Hepatocyte (in vitro differentiated cells): ENCODE results near the gene SLAMF1. TPM values are rescaled to one million over a fixed set of nuclear protein-coding genes. Genes with fewer than 3 reads are reported as not detected.
"Not testable (repeated sequence)": the region's sequence is repeated elsewhere in the genome, so short reads cannot be mapped to it uniquely, and the experiment has no call there.

Source experiments
- DNase-seq: peaks from one replicate; pipeline ENCODE4 v3.0.0-alpha.2; 2016; ENCODE audit warnings: low spot score
- H2AFZ ChIP-seq: fragments of 200-600 bp; sonication (generic); 2 replicates; pipeline ENCODE4 v1.6.0; 2016; ENCODE audit warnings: antibody characterized with exemption, mild to moderate bottlenecking
- H3K27ac ChIP-seq: fragments of 200-600 bp; sonication (generic); 2 replicates; pipeline ENCODE4 v1.5.1; 2016; ENCODE audit warnings: mild to moderate bottlenecking
- H3K27me3 ChIP-seq: fragments of 200-600 bp; sonication (generic); 2 replicates; pipeline ENCODE4 v1.6.1; 2016
- H3K36me3 ChIP-seq: fragments of 200-600 bp; sonication (generic); replicated peaks from 2 replicates; pipeline ENCODE4 v1.5.1; 2016; ENCODE audit warnings: low read depth; ENCODE audit not compliant: insufficient read depth
- H3K4me1 ChIP-seq: fragments of 200-600 bp; sonication (generic); 2 replicates; pipeline ENCODE4 v1.5.1; 2016; ENCODE audit warnings: mild to moderate bottlenecking, moderate library complexity; ENCODE audit not compliant: insufficient read depth
- H3K4me2 ChIP-seq: fragments of 200-600 bp; sonication (generic); 2 replicates; pipeline ENCODE4 v1.6.0; 2016
- H3K4me3 ChIP-seq: fragments of 200-600 bp; sonication (generic); 2 replicates; pipeline ENCODE4 v1.5.1; 2016; ENCODE audit warnings: mild to moderate bottlenecking
- H3K79me2 ChIP-seq: fragments of 200-600 bp; sonication (generic); 2 replicates; pipeline ENCODE4 v1.6.0; 2017; ENCODE audit warnings: mild to moderate bottlenecking
- H3K9me2 ChIP-seq: fragments of 200-600 bp; sonication (generic); replicated peaks from 2 replicates; pipeline ENCODE4 v1.6.0; 2017; ENCODE audit warnings: mild to moderate bottlenecking; ENCODE audit not compliant: insufficient read depth
- H3K9me3 ChIP-seq: fragments of 200-600 bp; sonication (generic); 2 replicates; pipeline ENCODE4 v1.5.1; 2016; ENCODE audit warnings: low read depth, mild to moderate bottlenecking
- H4K20me1 ChIP-seq: fragments of 200-600 bp; sonication (generic); 2 replicates; pipeline ENCODE4 v1.6.0; 2016; ENCODE audit warnings: mild to moderate bottlenecking; ENCODE audit not compliant: insufficient read depth, poor library complexity, severe bottlenecking
- CTCF ChIP-seq: fragments of 200-600 bp; sonication (generic); IDR thresholded peaks from 2 replicates; pipeline ENCODE4 v1.5.1; 2016; ENCODE audit warnings: antibody characterized with exemption, mild to moderate bottlenecking; ENCODE audit not compliant: poor library complexity
- EZH2 ChIP-seq: fragments of 200-600 bp; sonication (generic); IDR thresholded peaks from 2 replicates; pipeline ENCODE4 v1.6.1; 2016; ENCODE audit warnings: antibody characterized with exemption, mild to moderate bottlenecking, borderline replicate concordance
- EZH2phosphoT487 ChIP-seq: fragments of 200-600 bp; sonication (generic); IDR thresholded peaks from one replicate; pipeline ENCODE4 v1.6.1; 2018; ENCODE audit warnings: antibody characterized with exemption, mild to moderate bottlenecking, low read depth, moderate library complexity; ENCODE audit not compliant: unreplicated experiment, severe bottlenecking
- WGBS: methylation state at CpG from one replicate; pipeline ENCODE4 v1.1.6; 2016; ENCODE audit warnings: low lambda C conversion rate; ENCODE audit errors: missing lambda C conversion rate; 5-methylcytosine and 5-hydroxymethylcytosine counted together
- polyA plus RNA-seq: library from polyadenylated mRNA; unstranded; fragments of >200 nt; fragmentation: Nextera tagmentation; extraction: Ambion mirVana; gene quantifications from 2 replicates; pipeline ENCODE4 v1.2.1, GENCODE V29; 2016
- total RNA-seq: library from RNA; depleted of rRNA; stranded (reverse); fragments of >200 nt; gene quantifications from 2 replicates; pipeline ENCODE4 v1.2.3, GENCODE V29; 2014

SLAMF1 gene
- total and polyA plus RNA-seq, 2 experiments from 2014 or later = 1.2 to 2.1 TPM

- Histone ChIP-seq H3K4me1 (no peaks in the 10 kb centered on the region), H3K9me2 (no peaks in the 10 kb centered on the region), H3K4me3 (no peak overlapping the region), H3K36me3 (no peaks in the 10 kb centered on the region), H3K79me2 (no peaks in the 10 kb centered on the region), H3K4me2 (no peak overlapping the region), H3K9me3 (no peaks in the 10 kb centered on the region), H3K27me3 (no peaks in the 10 kb centered on the region), H4K20me1 (no peaks in the 10 kb centered on the region), H3K27ac (no peak overlapping the region), H2AFZ (no peak overlapping the region)
- TF ChIP-seq EZH2 (no peak), EZH2phosphoT487 (no peak), CTCF (no peak)
- 96% methylated on average over 1 of the region's 1 CpG for WGBS
- no peak for DNase-seq
Observed at GRCh38 chr1:160597051-160597450, 49.8 kb downstream of the SLAMF1 start.

GRCh38 chr1:160590488-160590887 is 56.4 kb downstream of the SLAMF1 start:
- Histone ChIP-seq H3K4me2 (no peak overlapping the region), H4K20me1 (no peaks in the 10 kb centered on the region), H3K4me1 (no peaks in the 10 kb centered on the region), H2AFZ (no peak overlapping the region), H3K36me3 (no peaks in the 10 kb centered on the region), H3K27ac (no peak overlapping the region), H3K4me3 (no peak overlapping the region), H3K79me2 (no peaks in the 10 kb centered on the region), H3K9me2 (no peaks in the 10 kb centered on the region), H3K9me3 (no peaks in the 10 kb centered on the region), H3K27me3 (no peaks in the 10 kb centered on the region)
- DNase-seq = no peak
- 91% methylated on average over 1 of the region's 1 CpG for WGBS
- TF ChIP-seq EZH2 = no peak
- no peak for TF ChIP-seq EZH2phosphoT487
- TF ChIP-seq CTCF = no peak

- Histone ChIP-seq H4K20me1 (no peaks in the 10 kb centered on the region), H3K9me3 (no peaks in the 10 kb centered on the region), H3K4me1 (no peaks in the 10 kb centered on the region), H3K4me2 (no peak overlapping the region), H3K79me2 (no peaks in the 10 kb centered on the region), H3K27ac (no peak overlapping the region), H2AFZ (no peak overlapping the region), H3K27me3 (no peaks in the 10 kb centered on the region), H3K4me3 (no peak overlapping the region), H3K9me2 (no peaks in the 10 kb centered on the region), H3K36me3 (no peaks in the 10 kb centered on the region)
- no peak for TF ChIP-seq EZH2
- no peak for TF ChIP-seq CTCF
- TF ChIP-seq EZH2phosphoT487 = no peak
- DNase-seq = no peak
- WGBS = 79% methylated on average over 6 of the region's 6 CpGs
Observed at GRCh38 chr1:160588468-160588867, 58.4 kb downstream of the SLAMF1 start.

- WGBS = 88% methylated on average over 1 of the region's 1 CpG
Observed at GRCh38 chr1:160584784-160585183, 62.1 kb downstream of the SLAMF1 start.

GRCh38 chr1:160582976-160583375 is 63.9 kb downstream of the SLAMF1 start:
- not testable (repeated sequence) for H2AFZ ChIP-seq, H4K20me1 ChIP-seq, H3K4me1 ChIP-seq, H3K27me3 ChIP-seq, H3K9me3 ChIP-seq, DNase-seq, H3K9me2 ChIP-seq, H3K36me3 ChIP-seq, H3K79me2 ChIP-seq, H3K4me2 ChIP-seq, H3K4me3 ChIP-seq, H3K27ac ChIP-seq
- WGBS = 91% methylated on average over 2 of the region's 2 CpGs

More at GRCh38 chr1:160584784-160585183, 62.1 kb downstream of the SLAMF1 start:
- no peaks in the 10 kb centered on the region for H3K36me3 ChIP-seq
- no peak overlapping the region for H3K4me3 ChIP-seq
- no peak overlapping the region for H3K27ac ChIP-seq
- no peaks in the 10 kb centered on the region for H3K9me2 ChIP-seq
- H3K9me3 ChIP-seq = no peaks in the 10 kb centered on the region
- no peak for TF ChIP-seq EZH2phosphoT487
- TF ChIP-seq CTCF = no peak
- no peak for TF ChIP-seq EZH2
- H3K4me1 ChIP-seq = peaks cover 3% of the 10 kb centered on the region
- H3K4me2 ChIP-seq = no peak overlapping the region
- no peak overlapping the region for H2AFZ ChIP-seq
- H3K79me2 ChIP-seq = no peaks in the 10 kb centered on the region
- DNase-seq = no peak
- H4K20me1 ChIP-seq = no peaks in the 10 kb centered on the region
- H3K27me3 ChIP-seq = no peaks in the 10 kb centered on the region
